ENCODE measurements around the gene POLR2H.
A peak's percentile ranks its signal among the peaks of the same experiment; 100 is the strongest.

POLR2H gene

DNA sequence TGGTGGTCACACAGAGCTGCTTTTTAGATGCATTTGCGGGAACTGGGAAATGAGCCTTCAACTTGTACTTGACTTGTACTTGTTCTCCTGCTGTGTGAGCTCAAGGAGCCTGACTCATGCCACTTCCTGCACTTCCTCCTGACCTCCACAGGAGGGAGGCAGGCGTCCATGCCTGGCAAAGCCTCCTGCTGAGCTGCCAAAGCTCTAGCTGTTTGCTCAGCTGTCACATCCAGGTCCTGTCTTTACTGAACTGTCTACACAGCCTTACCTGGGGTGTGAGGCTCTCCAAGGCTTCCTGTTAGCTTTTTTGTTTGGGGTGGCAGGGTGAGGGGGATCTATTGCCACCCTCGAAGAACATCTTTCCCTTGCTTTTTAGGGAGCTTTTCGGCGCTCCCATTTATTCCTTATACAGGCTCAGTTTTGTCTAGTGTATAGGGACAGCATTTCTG is 10.1 kb downstream of the POLR2H start:
- peak; percentile 42 for DNase-seq (ENCODE audit: low read depth)

- DNase-seq (ENCODE audit: low read depth), result no peak
Measured at GRCh38 chr3:184372296-184372821, 10.8 kb downstream of the POLR2H start.

DNA sequence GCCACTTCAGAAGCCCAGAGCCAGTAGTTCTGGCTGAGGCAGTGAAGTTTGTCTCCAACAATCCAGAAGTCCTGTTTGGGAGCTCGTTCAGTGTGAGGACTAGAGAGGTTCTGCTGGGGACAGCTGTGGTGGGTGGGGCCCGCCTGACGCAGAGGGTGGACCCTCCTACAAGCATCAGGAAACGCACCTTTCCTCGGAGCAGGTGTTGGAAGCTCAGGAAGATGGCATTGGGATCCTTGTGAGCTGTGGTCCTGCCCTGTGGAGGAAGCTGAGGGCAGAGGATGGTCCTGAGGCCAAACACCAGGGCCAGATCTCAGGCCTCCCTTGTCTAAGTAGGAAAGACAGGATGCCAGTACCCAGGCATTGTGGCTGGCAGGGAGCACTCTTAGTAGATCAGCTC is 11.4 kb downstream of the POLR2H start:
- no peak for DNase-seq (ENCODE audit: low read depth)

GRCh38 chr3:184373422-184373821 is 11.9 kb downstream of the POLR2H start:
- no peak for DNase-seq (ENCODE audit: low read depth)

DNA sequence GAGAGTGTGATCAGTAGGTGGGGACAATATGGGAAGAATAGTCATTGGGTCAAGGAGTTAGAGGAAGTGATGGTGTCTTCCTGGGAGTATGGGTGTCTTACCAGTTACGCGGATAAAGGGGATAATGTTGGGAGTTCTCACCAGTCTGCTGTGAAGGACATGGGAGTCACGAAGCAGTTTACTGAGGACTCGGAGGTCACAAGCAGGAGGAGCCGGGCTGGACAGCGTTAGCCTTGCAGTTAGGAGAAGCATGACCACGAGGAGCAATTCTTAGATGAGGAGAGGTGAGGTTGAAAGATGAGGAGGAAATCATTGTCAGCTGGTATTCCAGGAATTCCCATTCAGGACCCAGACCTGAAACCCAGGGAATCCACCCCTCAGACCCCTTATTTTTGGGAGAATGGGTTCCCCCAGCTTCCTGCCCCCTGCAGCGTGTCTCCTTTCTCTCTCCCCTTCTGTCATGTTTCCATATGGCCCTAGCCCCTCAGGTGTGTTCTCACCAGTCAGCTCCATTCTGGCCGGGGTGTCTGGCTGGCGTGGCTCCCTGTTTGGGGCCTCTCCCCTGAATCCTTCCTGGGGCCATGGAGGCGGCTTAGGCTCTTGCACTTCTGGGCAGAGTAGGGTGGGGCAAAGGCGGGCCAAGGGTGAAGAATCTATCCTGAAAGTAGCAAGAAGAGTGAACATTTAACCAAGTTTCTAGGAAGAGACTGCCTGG is 14.4 kb downstream of the POLR2H start:
- DNase-seq (ENCODE audit: low read depth), result no peak

GRCh38 chr3:184377374-184377773 is 15.9 kb downstream of the POLR2H start:
- no peak for DNase-seq (ENCODE audit: low read depth)

DNA sequence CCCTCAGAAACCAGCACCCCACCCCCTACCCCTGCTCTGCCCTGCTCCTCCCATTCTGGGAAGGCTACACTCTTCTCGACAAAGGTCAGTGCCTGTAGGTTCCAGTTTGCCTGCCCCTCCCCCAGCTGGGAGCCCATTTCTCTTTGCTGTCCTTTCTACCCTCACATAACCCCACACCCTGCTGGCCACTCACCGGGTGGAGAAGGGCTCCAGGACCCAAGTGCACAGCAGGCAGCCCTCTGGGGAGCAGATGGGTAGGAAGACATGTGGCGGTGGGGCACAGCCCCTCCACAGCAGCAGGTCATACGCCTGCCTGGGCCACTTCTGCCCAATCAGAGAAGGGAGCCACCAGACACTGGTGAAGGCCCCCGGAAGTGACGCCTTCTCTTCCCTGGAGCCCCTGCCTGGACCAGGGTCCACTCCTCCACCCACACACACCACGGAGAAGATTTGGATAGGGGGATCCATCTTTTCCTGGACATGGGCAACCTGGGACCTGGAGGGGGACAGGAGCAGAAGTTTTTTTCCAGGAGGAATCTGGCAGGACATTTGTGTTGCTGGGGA is 16.5 kb downstream of the POLR2H start, which contains the start of gene THPO:
Gene THPO, minus strand, starts transcription at position 326 of the 564 bp plus-strand sequence. CDS start 1,948 bp downstream, outside the sequence.
- no peak for DNase-seq (ENCODE audit: low read depth)

GRCh38 chr3:184378651-184379357 is 17.3 kb downstream of the POLR2H start:
- no peak for DNase-seq (ENCODE audit: low read depth)

- no peak for DNase-seq (ENCODE audit: low read depth)
Measured at GRCh38 chr3:184379358-184380184, 18.1 kb downstream of the POLR2H start, which contains the start of gene CHRD. Gene CHRD, plus strand, starts transcription at chr3:184380054. Its CDS starts 265 bp downstream, at chr3:184380319.

- DNase-seq (ENCODE audit: low read depth), result no peak
Measured at GRCh38 chr3:184380185-184380626, 18.7 kb downstream of the POLR2H start.

DNA sequence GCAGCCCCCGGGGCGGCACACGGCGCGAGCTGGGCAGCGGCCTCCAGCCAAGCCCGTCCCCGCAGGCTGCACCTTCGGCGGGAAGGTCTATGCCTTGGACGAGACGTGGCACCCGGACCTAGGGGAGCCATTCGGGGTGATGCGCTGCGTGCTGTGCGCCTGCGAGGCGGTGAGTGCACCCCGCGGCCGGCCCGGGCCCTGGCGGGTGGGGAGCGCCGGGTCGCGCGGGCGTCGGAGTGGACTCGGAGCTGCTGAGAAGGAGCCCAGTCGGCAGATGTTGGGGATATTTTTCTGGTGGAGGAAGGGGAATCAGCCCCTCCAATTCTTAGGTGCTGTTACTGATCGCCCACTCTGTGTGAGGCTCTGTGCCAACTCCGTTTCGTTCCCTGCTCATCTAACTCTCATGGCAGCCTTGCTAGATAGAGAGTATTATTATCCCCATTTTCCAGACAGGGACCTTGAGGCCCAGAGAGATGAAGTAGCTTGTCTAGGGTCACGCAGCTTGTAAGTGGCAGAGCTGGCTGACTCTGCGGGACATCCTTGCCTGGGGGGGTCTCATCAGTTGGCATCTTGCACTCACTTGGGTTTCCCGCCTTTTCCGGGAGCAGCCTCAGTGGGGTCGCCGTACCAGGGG is 19.2 kb downstream of the POLR2H start:
- no peak for DNase-seq (ENCODE audit: low read depth)

DNA sequence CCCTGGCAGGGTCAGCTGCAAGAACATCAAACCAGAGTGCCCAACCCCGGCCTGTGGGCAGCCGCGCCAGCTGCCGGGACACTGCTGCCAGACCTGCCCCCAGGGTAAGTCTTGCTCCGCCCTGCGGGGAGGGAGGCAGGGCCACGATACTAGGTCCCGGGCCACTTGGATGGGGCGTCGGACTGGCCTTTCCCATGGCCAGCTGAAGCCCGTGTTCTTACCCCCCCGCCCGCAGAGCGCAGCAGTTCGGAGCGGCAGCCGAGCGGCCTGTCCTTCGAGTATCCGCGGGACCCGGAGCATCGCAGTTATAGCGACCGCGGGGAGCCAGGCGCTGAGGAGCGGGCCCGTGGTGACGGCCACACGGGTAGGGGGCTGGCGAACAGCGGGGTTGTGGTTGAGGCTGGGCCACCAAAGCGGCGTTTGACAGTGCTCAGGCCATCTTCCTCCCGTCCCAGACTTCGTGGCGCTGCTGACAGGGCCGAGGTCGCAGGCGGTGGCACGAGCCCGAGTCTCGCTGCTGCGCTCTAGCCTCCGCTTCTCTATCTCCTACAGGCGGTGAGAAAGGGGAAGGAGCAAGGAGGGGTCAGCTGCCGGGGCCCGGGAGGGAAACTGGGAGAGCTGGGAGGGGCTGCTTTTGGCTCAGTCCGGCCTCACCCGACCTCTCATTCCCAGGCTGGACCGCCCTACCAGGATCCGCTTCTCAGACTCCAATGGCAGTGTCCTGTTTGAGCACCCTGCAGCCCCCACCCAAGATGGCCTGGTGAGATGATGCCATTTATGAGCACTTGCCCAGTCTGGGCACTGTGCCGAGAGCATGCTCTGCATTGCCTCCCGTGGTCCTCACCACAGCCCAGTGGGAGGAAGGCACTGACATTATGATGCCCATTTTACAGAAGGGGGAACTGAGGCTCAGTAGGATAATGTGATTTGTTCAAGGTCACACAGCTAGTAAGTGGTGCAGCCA is 20.0 kb downstream of the POLR2H start:
- DNase-seq (ENCODE audit: low read depth), result no peak

DNA sequence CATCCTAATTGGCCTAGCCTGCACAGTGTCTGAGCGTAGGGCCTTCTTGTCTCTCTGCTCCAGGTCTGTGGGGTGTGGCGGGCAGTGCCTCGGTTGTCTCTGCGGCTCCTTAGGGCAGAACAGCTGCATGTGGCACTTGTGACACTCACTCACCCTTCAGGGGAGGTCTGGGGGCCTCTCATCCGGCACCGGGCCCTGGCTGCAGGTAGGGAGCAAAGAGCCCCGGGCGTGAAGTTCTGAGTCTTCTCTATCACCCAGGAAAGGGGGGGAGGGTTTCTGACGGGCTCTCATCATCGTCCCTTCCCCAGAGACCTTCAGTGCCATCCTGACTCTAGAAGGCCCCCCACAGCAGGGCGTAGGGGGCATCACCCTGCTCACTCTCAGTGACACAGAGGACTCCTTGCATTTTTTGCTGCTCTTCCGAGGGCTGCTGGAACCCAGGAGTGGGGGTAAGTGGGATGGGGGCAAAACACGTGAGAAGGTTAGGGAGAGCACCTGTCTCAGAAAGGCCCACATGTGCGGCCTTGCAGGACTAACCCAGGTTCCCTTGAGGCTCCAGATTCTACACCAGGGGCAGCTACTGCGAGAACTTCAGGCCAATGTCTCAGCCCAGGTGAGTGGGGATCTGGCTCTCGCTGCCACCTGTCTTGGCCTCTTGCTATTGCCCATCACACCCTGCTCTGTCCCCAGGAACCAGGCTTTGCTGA is 21.0 kb downstream of the POLR2H start:
- no peak for DNase-seq (ENCODE audit: low read depth)

DNA sequence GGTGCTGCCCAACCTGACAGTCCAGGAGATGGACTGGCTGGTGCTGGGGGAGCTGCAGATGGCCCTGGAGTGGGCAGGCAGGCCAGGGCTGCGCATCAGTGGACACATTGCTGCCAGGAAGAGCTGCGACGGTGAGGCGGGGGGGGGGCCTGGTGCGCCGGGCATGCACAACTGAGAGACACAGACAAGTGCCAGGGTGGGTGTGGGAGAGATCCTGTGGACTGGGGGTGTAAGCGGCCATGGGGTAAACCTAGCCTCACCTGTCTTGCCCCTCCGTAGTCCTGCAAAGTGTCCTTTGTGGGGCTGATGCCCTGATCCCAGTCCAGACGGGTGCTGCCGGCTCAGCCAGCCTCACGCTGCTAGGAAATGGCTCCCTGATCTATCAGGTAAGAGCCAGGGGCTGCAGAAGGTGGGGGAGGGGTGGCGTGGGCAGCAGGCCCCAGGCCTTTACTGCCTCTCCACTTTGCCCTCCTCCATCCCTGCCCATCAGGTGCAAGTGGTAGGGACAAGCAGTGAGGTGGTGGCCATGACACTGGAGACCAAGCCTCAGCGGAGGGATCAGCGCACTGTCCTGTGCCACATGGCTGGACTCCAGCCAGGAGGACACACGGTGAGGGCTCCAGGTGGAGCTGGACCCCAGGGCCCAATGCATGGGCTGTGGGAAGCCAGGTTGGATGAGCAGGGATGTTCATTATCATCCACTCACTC is 21.7 kb downstream of the POLR2H start:
- DNase-seq (ENCODE audit: low read depth), result no peak

DNA sequence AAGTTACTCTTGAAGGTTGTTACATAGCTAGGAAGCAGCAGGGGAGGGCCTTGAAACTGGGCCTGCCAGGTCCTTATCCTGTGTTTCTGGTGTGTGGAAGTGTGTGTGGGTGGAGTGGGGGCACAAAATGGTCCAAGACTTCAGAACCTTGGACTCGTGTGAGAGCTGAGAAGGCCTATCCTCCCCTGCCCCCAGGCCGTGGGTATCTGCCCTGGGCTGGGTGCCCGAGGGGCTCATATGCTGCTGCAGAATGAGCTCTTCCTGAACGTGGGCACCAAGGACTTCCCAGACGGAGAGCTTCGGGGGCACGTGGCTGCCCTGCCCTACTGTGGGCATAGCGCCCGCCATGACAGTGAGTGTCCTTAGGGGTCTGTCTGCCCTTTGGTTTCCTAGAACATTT is 22.8 kb downstream of the POLR2H start:
- DNase-seq (ENCODE audit: low read depth), result no peak

DNA sequence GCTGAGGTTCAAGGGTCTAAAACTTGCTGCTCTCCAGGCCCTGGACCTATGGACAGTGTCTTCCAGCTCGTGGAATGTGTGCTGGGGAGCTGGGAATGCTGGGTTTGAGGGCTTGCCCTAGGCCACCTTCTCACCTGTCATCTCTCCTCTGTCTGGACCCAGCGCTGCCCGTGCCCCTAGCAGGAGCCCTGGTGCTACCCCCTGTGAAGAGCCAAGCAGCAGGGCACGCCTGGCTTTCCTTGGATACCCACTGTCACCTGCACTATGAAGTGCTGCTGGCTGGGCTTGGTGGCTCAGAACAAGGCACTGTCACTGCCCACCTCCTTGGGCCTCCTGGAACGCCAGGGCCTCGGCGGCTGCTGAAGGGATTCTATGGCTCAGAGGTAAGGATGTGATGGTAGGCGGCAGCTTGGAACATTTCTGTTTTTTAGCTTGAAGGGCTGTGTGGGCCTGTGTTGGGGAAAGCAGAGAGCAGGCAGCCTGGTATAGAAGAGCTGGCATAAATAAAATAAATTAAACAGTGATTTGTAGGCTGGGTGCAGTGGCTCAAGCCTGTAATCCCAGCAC is 23.4 kb downstream of the POLR2H start:
- DNase-seq (ENCODE audit: low read depth), result no peak

- DNase-seq (ENCODE audit: low read depth), result no peak
Measured at GRCh38 chr3:184386047-184386806, 24.7 kb downstream of the POLR2H start.
